OCI-LY3 (cell line): ENCODE results near the gene TRIM29.

Source experiments
- H2AFZ ChIP-seq: fragments of 200-600, 300-600 bp; shearing (Covaris generic); 2 replicates; pipeline ENCODE4 v1.6.0; 2014; ENCODE audit warnings: antibody characterized with exemption, low read depth, low read length
- H3K27ac ChIP-seq: fragments of 200-600, 300-600 bp; sonication (generic); 2 replicates; pipeline ENCODE4 v1.5.1; 2014; ENCODE audit warnings: mild to moderate bottlenecking, low read length, moderate library complexity, mixed read lengths
- H3K27me3 ChIP-seq: fragments of 200-600, 300-600 bp; sonication (generic); 2 replicates; pipeline ENCODE4 v1.6.1; 2014; ENCODE audit warnings: low read depth, low read length, mixed read lengths
- H3K36me3 ChIP-seq: fragments of 200-600, 300-600 bp; sonication (generic); replicated peaks from 2 replicates; pipeline ENCODE3; 2014; ENCODE audit warnings: low read depth, low read length, mixed read lengths
- H3K4me1 ChIP-seq: fragments of 300-600, 200-600 bp; sonication (generic); 2 replicates; pipeline ENCODE4 v1.6.1; 2014; ENCODE audit warnings: low read length, mixed read lengths
- H3K4me2 ChIP-seq: fragments of 200-600, 300-600 bp; sonication (generic); 2 replicates; pipeline ENCODE4 v1.6.1; 2014; ENCODE audit warnings: low read length, mixed read lengths
- H3K4me3 ChIP-seq: fragments of 300-600, 200-600 bp; sonication (generic); 2 replicates; pipeline ENCODE4 v1.5.1; 2014; ENCODE audit warnings: antibody characterized with exemption, mild to moderate bottlenecking, low read length, moderate library complexity
- H3K79me2 ChIP-seq: fragments of 300-600, 200-600 bp; shearing (Covaris generic); 2 replicates; pipeline ENCODE4 v1.6.1; 2014; ENCODE audit warnings: mild to moderate bottlenecking, low read length, mixed read lengths
- H3K9ac ChIP-seq: fragments of 300-600, 200-600 bp; shearing (Covaris generic); 2 replicates; pipeline ENCODE4 v1.6.0; 2014; ENCODE audit warnings: mild to moderate bottlenecking, low read length, moderate library complexity
- H3K9me3 ChIP-seq: fragments of 200-600, 300-600 bp; shearing (Covaris generic); 2 replicates; pipeline ENCODE4 v1.6.1; 2014; ENCODE audit warnings: low read length, mixed read lengths; ENCODE audit not compliant: insufficient read depth
- H4K20me1 ChIP-seq: fragments of 200-600, 300-600 bp; sonication (generic); 2 replicates; pipeline ENCODE4 v1.6.1; 2016; ENCODE audit warnings: low read length, mixed read lengths; ENCODE audit not compliant: insufficient read depth
- CTCF ChIP-seq: fragments of 200-600, 300-600 bp; sonication (generic); IDR thresholded peaks from 2 replicates; pipeline ENCODE4 v1.5.1; 2014; ENCODE audit warnings: antibody characterized with exemption, low read length, low read depth
- EZH2phosphoT487 ChIP-seq: fragments of 200-600 bp; shearing (Covaris generic); IDR thresholded peaks from 2 replicates; pipeline ENCODE4 v1.6.1; 2018; ENCODE audit warnings: antibody characterized with exemption, mixed run types, low read depth

Gene TRIM29

GRCh38 chr11:120109531-120109930 is 28.4 kb downstream of the TRIM29 start:
- Histone ChIP-seq H3K27ac (no peak overlapping the region), H3K9ac (no peak overlapping the region), H3K79me2 (no peaks in the 10 kb centered on the region)

GRCh38 chr11:120108785-120109168 is 29.1 kb downstream of the TRIM29 start:
- Histone ChIP-seq H3K27ac (no peak overlapping the region), H3K4me1 (peaks cover 4% of the 10 kb centered on the region; the same call in 1 of the 2 replicates), H3K27me3 (peaks cover 63% of the 10 kb centered on the region), H2AFZ (no peak overlapping the region), H3K4me2 (no peak overlapping the region), H3K79me2 (no peaks in the 10 kb centered on the region), H3K36me3 (no peaks in the 10 kb centered on the region), H3K9ac (no peak overlapping the region), H4K20me1 (no peaks in the 10 kb centered on the region), H3K9me3 (no peaks in the 10 kb centered on the region), H3K4me3 (no peak overlapping the region)
- TF ChIP-seq CTCF (no peak), EZH2phosphoT487 (no peak)

More at GRCh38 chr11:120109531-120109930, 28.4 kb downstream of the TRIM29 start:
- H3K36me3 ChIP-seq = no peaks in the 10 kb centered on the region
- H4K20me1 ChIP-seq = no peaks in the 10 kb centered on the region
- no peak overlapping the region for H2AFZ ChIP-seq
- H3K4me3 ChIP-seq = no peak overlapping the region
- TF ChIP-seq EZH2phosphoT487 = no peak
- no peak for TF ChIP-seq CTCF
- peaks cover 64% of the 10 kb centered on the region for H3K27me3 ChIP-seq
- H3K4me1 ChIP-seq = peaks cover 4% of the 10 kb centered on the region; the same call in 1 of the 2 replicates
- no peaks in the 10 kb centered on the region for H3K9me3 ChIP-seq
- no peak overlapping the region for H3K4me2 ChIP-seq

GRCh38 chr11:120108154-120108784 is 29.6 kb downstream of the TRIM29 start:
- Histone ChIP-seq H3K36me3 (no peaks in the 10 kb centered on the region), H2AFZ (no peak overlapping the region), H3K79me2 (no peaks in the 10 kb centered on the region), H3K27me3 (peaks cover 63% of the 10 kb centered on the region), H3K4me2 (no peak overlapping the region), H3K27ac (no peak overlapping the region), H3K9ac (no peak overlapping the region), H4K20me1 (no peaks in the 10 kb centered on the region), H3K9me3 (no peaks in the 10 kb centered on the region), H3K4me1 (peaks cover 4% of the 10 kb centered on the region; the same call in 1 of the 2 replicates), H3K4me3 (no peak overlapping the region)
- TF ChIP-seq CTCF (peak; percentile 94), EZH2phosphoT487 (no peak)

- Histone ChIP-seq H3K27ac (no peak overlapping the region), H3K36me3 (no peaks in the 10 kb centered on the region), H2AFZ (no peak overlapping the region), H3K79me2 (no peaks in the 10 kb centered on the region), H3K4me1 (peaks cover 4% of the 10 kb centered on the region; the same call in 1 of the 2 replicates), H3K9ac (no peak overlapping the region), H3K27me3 (peaks cover 58% of the 10 kb centered on the region), H4K20me1 (no peaks in the 10 kb centered on the region), H3K4me3 (no peak overlapping the region), H3K4me2 (no peak overlapping the region), H3K9me3 (no peaks in the 10 kb centered on the region)
- no peak for TF ChIP-seq EZH2phosphoT487
- TF ChIP-seq CTCF = no peak
Measured at GRCh38 chr11:120107692-120108091, 30.2 kb downstream of the TRIM29 start.
